Esophagus muscularis mucosa (tissue), 4 donors: Measurements from ENCODE around the gene PLEKHD1. TPM values are rescaled to one million over a fixed set of nuclear protein-coding genes. Genes with fewer than 3 reads are reported as not detected.

Experiments used
- DNase-seq: peaks from one replicate; pipeline ENCODE4 v3.0.0-alpha.2; 2017; ENCODE audit errors: extremely low spot score
- H3K27ac ChIP-seq, 4 donors: fragments of 200-600 bp; sonication (generic); replicated peaks in 1 of 4; 1 replicate in 3 of 4; 2 replicates in 1 of 4; pipeline ENCODE4 v1.5.1; 2016 to 2019; ENCODE audit warnings: mild to moderate bottlenecking in 1 of 4
- H3K27me3 ChIP-seq, 4 donors: fragments of 200-600 bp; sonication (generic); one replicate each; pipeline versions ENCODE4 v1.5.1 to v1.6.0; 2016 to 2019
- H3K36me3 ChIP-seq, 4 donors: fragments of 200-600 bp; sonication (generic); one replicate each; pipeline ENCODE4 v1.5.1; 2016 to 2019
- H3K4me1 ChIP-seq, 4 donors: fragments of 200-600 bp; sonication (generic); one replicate each; pipeline ENCODE4 v1.5.1; 2016 to 2019
- H3K4me3 ChIP-seq, 4 donors: fragments of 200-600 bp; sonication (generic); 1 replicate in 2 of 4; 2 replicates in 2 of 4; pipeline ENCODE4 v1.5.1; 2016 to 2019; ENCODE audit warnings: mild to moderate bottlenecking in 4 of 4, moderate library complexity in 1 of 4
- H3K9me3 ChIP-seq, 4 donors: fragments of 200-600 bp; sonication (generic); 1 replicate in 3 of 4; 2 replicates in 1 of 4; pipeline ENCODE4 v1.5.1; 2016 to 2019
- EP300 ChIP-seq: sonication (generic); formaldehyde crosslinking; IDR thresholded peaks from one replicate; pipeline ENCODE4 v1.6.1; 2017; ENCODE audit warnings: antibody characterized with exemption
- POLR2A ChIP-seq: fragments of 450-650 bp; IDR thresholded peaks from one replicate; pipeline ENCODE4 v1.6.1; 2017; ENCODE audit warnings: antibody characterized with exemption, moderate library complexity, mild to moderate bottlenecking, low read depth
- POLR2AphosphoS5 ChIP-seq, 2 donors: sonication (generic); formaldehyde crosslinking; IDR thresholded peaks; one replicate each; pipeline ENCODE4 v1.6.1; 2017; ENCODE audit warnings: antibody characterized with exemption in 2 of 2
- WGBS: methylation state at CpG from one replicate; pipeline ENCODE4 v1.1.5; 2018; 5-methylcytosine and 5-hydroxymethylcytosine counted together
- intact Hi-C: fragments of 100-400 bp; cut with DNase I; formaldehyde crosslinking; loops from one replicate; pipeline ENCODE4 v1.15.1; 2023
- total RNA-seq, 4 donors: library from RNA; depleted of rRNA; stranded (reverse); fragments of >200 nt; gene quantifications; one replicate each; pipeline versions ENCODE4 v1.1.0 to v1.2.1, GENCODE V29; 2016
- TF ChIP-seq, protein P1 (sequence below), 3 experiments: fragments of 200-600 bp in 2 of 3; fragments of 450-650 bp in 1 of 3; sonication (generic) in 2 of 3; IDR thresholded peaks; one replicate each; pipeline ENCODE4 v1.5.1; 2017 to 2019; ENCODE audit warnings: antibody characterized with exemption in 3 of 3, mild to moderate bottlenecking in 2 of 3, moderate library complexity in 1 of 3

Gene PLEKHD1
- total RNA-seq, 4 donors from 2014 or later = 0.17 TPM; not detected in 3

DNA sequence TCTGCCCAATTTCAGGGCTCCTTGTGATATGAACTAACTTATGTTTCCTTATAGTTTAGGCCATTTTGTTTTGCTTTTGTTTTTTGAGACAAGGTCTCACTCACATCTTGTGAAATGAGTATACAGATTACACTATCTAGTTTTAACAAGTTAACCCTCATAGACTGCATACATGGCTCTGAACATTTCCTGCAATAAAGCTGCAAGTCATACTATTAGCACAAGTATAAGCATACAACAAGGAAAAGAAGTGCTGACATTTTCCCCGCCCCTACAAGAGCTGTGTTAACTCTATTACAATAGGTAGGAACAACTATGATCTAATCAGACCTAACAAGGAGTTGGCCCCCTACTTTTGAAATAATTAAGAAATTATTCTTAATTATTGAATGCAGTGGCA lies 54.2 kb downstream of the PLEKHD1 start:
- Histone ChIP-seq H3K27ac (no peak overlapping the region), H3K36me3 (no peaks in the 10 kb centered on the region), H3K27me3 (peaks cover 0 to 24% (median 0%) of the 10 kb centered on the region in 4 donors), H3K4me1 (peaks cover 0 to 4% (median 0%) of the 10 kb centered on the region in 4 donors), H3K4me3 (no peak overlapping the region), H3K9me3 (no peaks in the 10 kb centered on the region)
- intact Hi-C loops = loop anchor here (5.0 kb wide), 1 partner anchor 34 kb away; the partner anchor contains the start of gene CCDC177
- DNase-seq = no peak
- TF ChIP-seq, protein P1, sequence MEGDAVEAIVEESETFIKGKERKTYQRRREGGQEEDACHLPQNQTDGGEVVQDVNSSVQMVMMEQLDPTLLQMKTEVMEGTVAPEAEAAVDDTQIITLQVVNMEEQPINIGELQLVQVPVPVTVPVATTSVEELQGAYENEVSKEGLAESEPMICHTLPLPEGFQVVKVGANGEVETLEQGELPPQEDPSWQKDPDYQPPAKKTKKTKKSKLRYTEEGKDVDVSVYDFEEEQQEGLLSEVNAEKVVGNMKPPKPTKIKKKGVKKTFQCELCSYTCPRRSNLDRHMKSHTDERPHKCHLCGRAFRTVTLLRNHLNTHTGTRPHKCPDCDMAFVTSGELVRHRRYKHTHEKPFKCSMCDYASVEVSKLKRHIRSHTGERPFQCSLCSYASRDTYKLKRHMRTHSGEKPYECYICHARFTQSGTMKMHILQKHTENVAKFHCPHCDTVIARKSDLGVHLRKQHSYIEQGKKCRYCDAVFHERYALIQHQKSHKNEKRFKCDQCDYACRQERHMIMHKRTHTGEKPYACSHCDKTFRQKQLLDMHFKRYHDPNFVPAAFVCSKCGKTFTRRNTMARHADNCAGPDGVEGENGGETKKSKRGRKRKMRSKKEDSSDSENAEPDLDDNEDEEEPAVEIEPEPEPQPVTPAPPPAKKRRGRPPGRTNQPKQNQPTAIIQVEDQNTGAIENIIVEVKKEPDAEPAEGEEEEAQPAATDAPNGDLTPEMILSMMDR (IDR thresholded peaks at IDR 0.05) = no peak
- TF ChIP-seq EP300 = no peak
- 90% methylated on average over 1 of the region's 1 CpG for WGBS

DNA sequence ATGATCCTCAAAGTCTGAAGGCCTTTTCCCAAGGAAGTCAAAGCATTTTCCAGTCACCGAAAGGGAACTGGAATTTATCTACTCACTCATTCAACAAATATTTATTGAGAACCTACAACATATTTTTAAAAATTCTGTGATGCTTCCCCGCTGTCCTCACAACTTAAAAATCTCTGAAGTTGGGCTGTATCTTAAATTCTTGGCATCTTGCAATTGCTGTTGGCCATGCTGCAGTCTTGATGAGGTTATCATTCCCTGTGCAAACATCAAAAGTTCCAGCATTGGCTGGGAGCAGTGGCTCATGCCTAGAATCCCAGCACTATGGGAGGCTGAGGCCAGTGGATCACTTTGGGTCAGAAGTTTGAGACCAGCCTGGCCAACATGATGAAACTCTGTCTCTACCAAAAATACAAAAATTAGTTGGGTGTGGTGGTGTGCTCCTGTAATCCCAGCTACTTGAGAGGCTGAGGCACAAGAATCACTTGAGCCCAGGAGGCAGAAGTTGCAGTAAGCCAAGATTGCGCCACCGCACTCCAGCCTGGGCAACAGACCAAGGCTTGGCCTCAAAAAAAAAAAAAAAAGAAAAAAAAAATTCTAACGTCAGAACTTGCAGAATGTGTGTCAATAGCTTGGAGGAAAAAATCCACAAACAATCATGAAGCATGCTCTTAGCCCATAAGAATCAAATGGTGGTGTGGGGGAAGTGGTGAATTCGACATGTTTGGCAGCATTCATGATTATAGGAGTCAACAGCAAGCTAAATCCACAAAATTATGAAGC lies 55.3 kb downstream of the PLEKHD1 start:
- intact Hi-C loops = loop anchor here (5.0 kb wide), 1 partner anchor 32 kb away; the partner anchor contains the start of gene CCDC177
- H3K27me3 ChIP-seq = peaks cover 0 to 14% (median 0%) of the 10 kb centered on the region in 4 donors
- no peak for DNase-seq

DNA sequence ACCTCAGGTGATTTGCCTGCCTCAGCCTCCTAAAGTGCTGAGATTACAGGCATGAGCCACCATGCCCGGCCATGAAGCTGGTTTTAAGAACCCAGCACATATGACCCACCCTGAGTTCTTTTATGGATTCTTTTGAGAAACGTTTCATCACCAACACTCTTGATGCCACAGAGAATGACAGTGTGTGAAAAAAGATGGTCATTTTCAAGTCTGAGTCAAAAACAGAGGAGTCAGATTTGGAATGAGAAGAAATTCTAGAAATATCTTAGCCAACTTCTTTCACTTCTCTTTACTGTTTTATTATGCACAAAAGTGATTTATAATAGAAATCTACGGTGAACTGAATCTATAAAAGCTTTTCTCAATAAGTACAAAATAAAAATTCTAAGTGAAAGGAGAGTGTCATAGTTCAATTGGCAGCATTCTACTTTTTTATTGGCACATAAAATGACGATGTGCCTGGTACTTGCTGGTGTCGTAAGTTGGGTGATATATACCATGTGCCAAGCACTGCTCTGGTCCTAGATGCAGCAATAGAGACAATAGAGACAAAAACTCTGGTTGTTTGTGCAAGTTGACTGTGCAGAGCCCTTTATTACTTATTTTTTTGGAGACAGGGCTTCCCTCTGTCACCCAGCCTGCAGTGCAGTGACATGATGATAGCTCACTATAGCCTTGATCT lies 56.3 kb downstream of the PLEKHD1 start:
- 79% methylated on average over 5 of the region's 5 CpGs for WGBS
- no peak overlapping the region for H3K27ac ChIP-seq
- no peaks in the 10 kb centered on the region for H3K4me1 ChIP-seq
- no peaks in the 10 kb centered on the region for H3K9me3 ChIP-seq
- no peaks in the 10 kb centered on the region for H3K36me3 ChIP-seq
- no peak overlapping the region for H3K4me3 ChIP-seq
- no peak for DNase-seq
- intact Hi-C loops = no loop called here
- no peak for TF ChIP-seq POLR2A
- TF ChIP-seq POLR2AphosphoS5 (IDR thresholded peaks at IDR 0.05) = no peak
- TF ChIP-seq EP300 = no peak
- TF ChIP-seq, protein P1 (IDR thresholded peaks at IDR 0.05) = no peak
- H3K27me3 ChIP-seq = peaks cover 0 to 6% (median 0%) of the 10 kb centered on the region in 4 donors

More for the DNA sequence above, 55.3 kb downstream of the PLEKHD1 start:
- TF ChIP-seq POLR2A = no peak
- TF ChIP-seq, protein P1 (IDR thresholded peaks at IDR 0.05) = no peak
- no peak for TF ChIP-seq POLR2AphosphoS5 (IDR thresholded peaks at IDR 0.05)
- Histone ChIP-seq H3K27ac (no peak overlapping the region), H3K9me3 (no peaks in the 10 kb centered on the region), H3K36me3 (no peaks in the 10 kb centered on the region), H3K4me1 (peaks cover 0 to 4% (median 0%) of the 10 kb centered on the region in 4 donors), H3K4me3 (no peak overlapping the region)
- WGBS = 67% methylated on average over 6 of the region's 6 CpGs

DNA sequence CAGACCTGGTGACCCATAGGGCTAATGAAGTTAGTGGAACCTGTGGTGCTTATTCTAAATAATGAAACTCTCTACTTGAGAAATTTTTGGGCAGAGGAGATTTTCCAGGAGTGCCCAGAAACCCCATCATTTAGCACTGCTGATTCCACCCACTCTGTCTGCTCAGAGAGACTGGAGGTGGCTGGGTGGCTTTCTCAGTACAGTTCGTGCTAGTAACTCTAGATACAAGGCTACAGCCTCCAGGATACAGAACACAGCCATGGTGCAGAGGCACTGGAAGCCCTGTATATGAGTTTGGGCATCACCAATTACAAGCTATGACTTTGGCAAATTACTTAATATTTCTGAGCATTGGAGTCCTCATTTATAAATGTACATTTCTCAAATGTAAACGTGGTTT lies 57.8 kb downstream of the PLEKHD1 start:
- WGBS = 49% methylated on average over 2 of the region's 2 CpGs
- Histone ChIP-seq H3K4me3 (no peak overlapping the region), H3K36me3 (no peaks in the 10 kb centered on the region), H3K9me3 (no peaks in the 10 kb centered on the region), H3K27me3 (peaks cover 0 to 16% (median 0%) of the 10 kb centered on the region in 4 donors), H3K4me1 (no peaks in the 10 kb centered on the region), H3K27ac (no peak overlapping the region)
- intact Hi-C loops = no loop called here
- no peak for DNase-seq
- TF ChIP-seq, protein P1 (IDR thresholded peaks at IDR 0.05) = no peak
- TF ChIP-seq POLR2AphosphoS5 (IDR thresholded peaks at IDR 0.05) = no peak
- no peak for TF ChIP-seq POLR2A
- no peak for TF ChIP-seq EP300
